ENCODE data around the gene ERC1.

DNA sequence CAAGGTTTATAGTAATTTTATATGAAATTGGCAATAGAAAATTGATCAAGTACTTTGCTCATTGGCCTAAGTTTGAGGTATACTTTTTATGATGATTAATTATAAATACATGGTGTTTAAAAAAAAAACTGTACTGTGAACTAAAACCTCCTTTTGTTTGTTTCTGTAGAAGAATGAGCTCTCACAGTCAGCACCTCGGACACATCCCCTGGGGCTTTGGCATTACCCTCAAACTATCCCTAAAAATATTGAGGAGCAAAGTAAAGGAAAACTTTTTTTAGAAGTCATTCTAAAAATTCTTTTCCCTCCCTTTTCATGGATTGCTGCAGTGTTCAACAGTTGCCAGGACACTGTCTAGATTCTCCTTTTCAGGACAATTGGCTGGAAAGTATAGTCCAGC is 419.8 kb downstream of the ERC1 start:
- TF ChIP-seq, protein P1, sequence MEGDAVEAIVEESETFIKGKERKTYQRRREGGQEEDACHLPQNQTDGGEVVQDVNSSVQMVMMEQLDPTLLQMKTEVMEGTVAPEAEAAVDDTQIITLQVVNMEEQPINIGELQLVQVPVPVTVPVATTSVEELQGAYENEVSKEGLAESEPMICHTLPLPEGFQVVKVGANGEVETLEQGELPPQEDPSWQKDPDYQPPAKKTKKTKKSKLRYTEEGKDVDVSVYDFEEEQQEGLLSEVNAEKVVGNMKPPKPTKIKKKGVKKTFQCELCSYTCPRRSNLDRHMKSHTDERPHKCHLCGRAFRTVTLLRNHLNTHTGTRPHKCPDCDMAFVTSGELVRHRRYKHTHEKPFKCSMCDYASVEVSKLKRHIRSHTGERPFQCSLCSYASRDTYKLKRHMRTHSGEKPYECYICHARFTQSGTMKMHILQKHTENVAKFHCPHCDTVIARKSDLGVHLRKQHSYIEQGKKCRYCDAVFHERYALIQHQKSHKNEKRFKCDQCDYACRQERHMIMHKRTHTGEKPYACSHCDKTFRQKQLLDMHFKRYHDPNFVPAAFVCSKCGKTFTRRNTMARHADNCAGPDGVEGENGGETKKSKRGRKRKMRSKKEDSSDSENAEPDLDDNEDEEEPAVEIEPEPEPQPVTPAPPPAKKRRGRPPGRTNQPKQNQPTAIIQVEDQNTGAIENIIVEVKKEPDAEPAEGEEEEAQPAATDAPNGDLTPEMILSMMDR (IDR thresholded peaks at IDR 0.05; ENCODE audit: low read depth, low read length) = no peak
- no peak for TF ChIP-seq POLR2A (IDR thresholded peaks at IDR 0.05; ENCODE audit: extremely low read depth, insufficient read length)

All from NB4 (cell line).